Sciatic nerve (tissue), 2 donors: ENCODE measurements around the gene CCDC39. TPM values are rescaled to one million over a fixed set of nuclear protein-coding genes. Genes with fewer than 3 reads are reported as not detected.

Experiments
- ATAC-seq: fragments of 200-7000 bp; cut with Tn5 transposase; one replicate; pipeline ENCODE4 v1.9.1; 2020; ENCODE audit warnings: mild to moderate bottlenecking, moderate library complexity
- DNase-seq: peaks from one replicate; pipeline ENCODE4 v3.0.0-alpha.2; 2020; ENCODE audit warnings: low spot score
- intact Hi-C: fragments of 100-400 bp; cut with DNase I; formaldehyde crosslinking; loops from one replicate; pipeline ENCODE4 v1.14.2; 2022
- total RNA-seq: library from RNA; stranded (reverse); fragmentation: NEBNext Ultra II Directional; extraction: Animal tissue kit (Norgen Biotek cat#: 25700); gene quantifications from one replicate; pipeline ENCODE4 v1.2.1, GENCODE V29; 2021
- donor health status: DM: no; HTN: no; CAD: no.
- donor health status: DM: no; HTN: no; CAD: no.

CCDC39 gene
- total RNA-seq, 1 donor from 2014 or later: 0.58 TPM

DNA sequence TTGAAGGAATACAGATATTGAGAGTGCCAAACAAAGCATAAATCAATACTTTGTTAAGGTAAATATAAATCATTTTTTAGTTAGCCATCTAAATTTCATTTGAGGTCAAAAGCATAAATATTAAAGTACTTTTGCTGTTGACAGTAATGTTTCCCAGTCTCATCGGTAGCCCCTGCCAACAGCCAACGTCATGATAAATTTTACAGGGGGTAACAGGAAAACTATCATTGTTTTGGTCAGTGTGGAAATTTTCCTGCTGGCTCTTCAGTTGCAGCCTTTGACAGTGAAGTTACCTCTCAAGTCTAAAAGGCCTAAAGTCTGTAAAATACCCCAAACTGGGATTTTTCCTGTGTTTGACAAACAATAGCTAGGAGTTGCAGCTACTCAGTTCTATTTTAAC is 114.6 kb downstream of the CCDC39 start:
- ATAC-seq (no peak), DNase-seq (no peak)
- intact Hi-C loops: no loop called here

Other genes starting within 250 kb of the CCDC39 start
- gene TTC14, start 77.3 kb downstream of the CCDC39 start, total RNA-seq: 78.5 TPM
- 157 TPM for gene FXR1, start 233.2 kb upstream of the CCDC39 start, total RNA-seq